GM23248 (cell line): ENCODE data around the gene SP3. TPM values are rescaled to one million over a fixed set of nuclear protein-coding genes. Genes with fewer than 3 reads are reported as not detected.

ENCODE experiments used
- DNase-seq: peaks from one replicate; pipeline ENCODE4 v3.0.0-alpha.2; 2015
- H2AFZ ChIP-seq: fragments of 200-600 bp; sonication (generic); 2 replicates; pipeline ENCODE4 v1.6.1; 2016; ENCODE audit warnings: antibody characterized with exemption
- H3F3A ChIP-seq: fragments of 200-600 bp; sonication (generic); 2 replicates; pipeline ENCODE4 v1.6.1; 2016; ENCODE audit warnings: mild to moderate bottlenecking, antibody characterized with exemption, mixed run types; ENCODE audit not compliant: insufficient read depth
- H3K27ac ChIP-seq: fragments of 200-600 bp; sonication (generic); 2 replicates; pipeline ENCODE4 v1.5.1; 2016; ENCODE audit warnings: mild to moderate bottlenecking
- H3K27me3 ChIP-seq: fragments of 200-600 bp; sonication (generic); replicated peaks from 2 replicates; pipeline ENCODE4 v1.6.1; 2016; ENCODE audit warnings: mild to moderate bottlenecking; ENCODE audit not compliant: insufficient read depth
- H3K36me3 ChIP-seq: fragments of 200-600 bp; sonication (generic); 2 replicates; pipeline ENCODE4 v1.6.1; 2016; ENCODE audit warnings: low read depth, mild to moderate bottlenecking
- H3K4me1 ChIP-seq: fragments of 200-600 bp; sonication (generic); 2 replicates; pipeline ENCODE4 v1.6.1; 2016; ENCODE audit warnings: mild to moderate bottlenecking; ENCODE audit not compliant: insufficient read depth
- H3K4me2 ChIP-seq: fragments of 200-600 bp; sonication (generic); one replicate; pipeline ENCODE4 v1.6.1; 2016; ENCODE audit warnings: mild to moderate bottlenecking; ENCODE audit not compliant: unreplicated experiment
- H3K4me3 ChIP-seq: fragments of 200-600 bp; sonication (generic); 2 replicates; pipeline ENCODE4 v1.5.1; 2016; ENCODE audit warnings: mild to moderate bottlenecking
- H3K79me2 ChIP-seq: fragments of 200-600 bp; sonication (generic); 2 replicates; pipeline ENCODE4 v1.6.1; 2016; ENCODE audit warnings: mild to moderate bottlenecking; ENCODE audit not compliant: insufficient read depth
- H3K9ac ChIP-seq: fragments of 200-600 bp; sonication (generic); 2 replicates; pipeline ENCODE4 v1.6.1; 2016; ENCODE audit warnings: mild to moderate bottlenecking
- H3K9me2 ChIP-seq: fragments of 200-600 bp; sonication (generic); 2 replicates; pipeline ENCODE4 v1.6.1; 2016; ENCODE audit warnings: mixed run types, mild to moderate bottlenecking, moderate library complexity; ENCODE audit not compliant: insufficient read depth
- H3K9me3 ChIP-seq: fragments of 200-600 bp; sonication (generic); one replicate; pipeline ENCODE4 v1.6.1; 2017; ENCODE audit warnings: low read depth
- H4K20me1 ChIP-seq: fragments of 200-600 bp; sonication (generic); 2 replicates; pipeline ENCODE4 v1.6.0; 2016; ENCODE audit not compliant: insufficient read depth
- EZH2 ChIP-seq: fragments of 200-600 bp; sonication (generic); IDR thresholded peaks from 2 replicates; pipeline ENCODE4 v1.6.1; 2018; ENCODE audit warnings: antibody characterized with exemption, mild to moderate bottlenecking; ENCODE audit not compliant: insufficient read depth, poor library complexity, severe bottlenecking
- EZH2phosphoT487 ChIP-seq: fragments of 200-600 bp; sonication (generic); IDR thresholded peaks from 2 replicates; pipeline ENCODE4 v1.6.1; 2018; ENCODE audit warnings: antibody characterized with exemption, moderate library complexity, mild to moderate bottlenecking, low read depth; ENCODE audit not compliant: insufficient read depth
- WGBS, 2 experiments: methylation state at CpG; one replicate each; pipeline ENCODE4 v1.1.6; 2015 to 2017; ENCODE audit warnings: low lambda C conversion rate in 2 of 2, low coverage in 1 of 2; ENCODE audit errors: missing lambda C conversion rate in 2 of 2; 5-methylcytosine and 5-hydroxymethylcytosine counted together
- in situ Hi-C: fragments of 300-500 bp; cut with MboI; formaldehyde crosslinking; loops from 2 replicates; pipeline ENCODE4 v1.15.0; 2020
- polyA plus RNA-seq: library from polyadenylated mRNA; unstranded; fragments of >200 nt; fragmentation: Nextera tagmentation; extraction: Ambion mirVana; gene quantifications from 2 replicates; pipeline ENCODE4 v1.2.1, GENCODE V29; 2016
- total RNA-seq: library from RNA; depleted of rRNA; stranded (reverse); fragments of >200 nt; shearing (Covaris generic); gene quantifications from 2 replicates; pipeline ENCODE4 v1.2.3, GENCODE V29; 2014

The SP3 gene
- total and polyA plus RNA-seq, 2 experiments from 2014 or later = 27.7 to 78.8 TPM

DNA sequence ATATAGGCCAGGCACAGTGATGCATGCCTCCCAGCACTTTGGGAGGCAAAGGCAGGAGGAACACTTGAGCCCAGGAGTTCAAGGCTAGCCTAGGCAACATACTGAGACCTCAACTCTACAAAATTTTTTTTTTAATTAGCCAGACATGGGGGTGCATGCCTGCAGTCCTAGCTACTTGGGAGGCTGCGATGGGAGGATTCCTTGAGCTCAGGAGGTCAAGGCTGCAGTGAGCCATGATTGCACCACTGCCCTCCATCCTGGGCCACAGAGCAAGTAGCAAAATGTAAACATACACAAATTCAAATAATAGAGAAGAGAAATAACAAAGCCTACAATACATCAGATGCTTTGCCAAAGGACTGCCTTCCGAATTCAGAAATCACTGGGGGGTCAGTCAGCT, 7.0 kb upstream of the SP3 start:
- no peak overlapping the region for H3K9ac ChIP-seq
- H3K4me3 ChIP-seq = no peak overlapping the region
- no peaks in the 10 kb centered on the region for H3K36me3 ChIP-seq
- H3K9me3 ChIP-seq = no peaks in the 10 kb centered on the region
- H4K20me1 ChIP-seq = no peaks in the 10 kb centered on the region
- whole genome bisulfite sequencing, 2 experiments = 97% methylated on average over 2 of the region's 2 CpGs
- H3K27me3 ChIP-seq = no peaks in the 10 kb centered on the region
- H3K4me1 ChIP-seq = peaks cover 13% of the 10 kb centered on the region; the same call in 1 of the 2 replicates
- peaks cover 4% of the 10 kb centered on the region; the same call in 1 of the 2 replicates for H3F3A ChIP-seq
- no peak overlapping the region for H3K27ac ChIP-seq
- H3K4me2 ChIP-seq = no peak overlapping the region
- no peaks in the 10 kb centered on the region for H3K9me2 ChIP-seq
- in situ Hi-C loops = no loop called here
- no peak overlapping the region for H2AFZ ChIP-seq
- no peak for TF ChIP-seq EZH2
- no peak for TF ChIP-seq EZH2phosphoT487
- peaks cover 10% of the 10 kb centered on the region for H3K79me2 ChIP-seq
- DNase-seq = no peak

DNA sequence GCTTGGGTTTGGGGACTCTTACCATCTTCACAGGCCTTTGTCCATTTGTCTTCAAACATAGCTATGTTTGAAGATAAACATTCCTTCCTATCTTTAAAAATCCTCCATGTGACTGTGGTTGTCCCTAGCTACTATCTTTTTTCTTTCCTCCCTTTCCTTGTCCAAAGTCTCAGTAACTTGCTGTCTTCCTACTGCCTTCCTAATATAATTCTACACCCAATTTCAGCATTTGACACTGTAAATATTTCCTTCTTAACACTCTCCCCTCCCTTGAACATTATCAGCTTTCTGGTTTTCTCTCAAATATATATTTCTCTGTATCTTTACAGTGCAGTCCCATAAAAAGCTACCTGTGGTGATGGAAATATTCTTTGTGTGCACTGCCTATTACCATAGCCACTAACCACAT, 5.3 kb upstream of the SP3 start:
- Histone ChIP-seq H2AFZ (no peak overlapping the region), H3K27ac (no peak overlapping the region), H3K9me2 (no peaks in the 10 kb centered on the region), H3K4me1 (peaks cover 23% of the 10 kb centered on the region), H3K27me3 (no peaks in the 10 kb centered on the region), H3K9me3 (no peaks in the 10 kb centered on the region), H3K9ac (no peak overlapping the region), H3K79me2 (peaks cover 19% of the 10 kb centered on the region), H3F3A (peaks cover 18% of the 10 kb centered on the region), H4K20me1 (no peaks in the 10 kb centered on the region), H3K36me3 (no peaks in the 10 kb centered on the region), H3K4me3 (no peak overlapping the region), H3K4me2 (no peak overlapping the region)
- in situ Hi-C loops = no loop called here
- TF ChIP-seq EZH2 (no peak), EZH2phosphoT487 (no peak)
- DNase-seq = no peak

DNA sequence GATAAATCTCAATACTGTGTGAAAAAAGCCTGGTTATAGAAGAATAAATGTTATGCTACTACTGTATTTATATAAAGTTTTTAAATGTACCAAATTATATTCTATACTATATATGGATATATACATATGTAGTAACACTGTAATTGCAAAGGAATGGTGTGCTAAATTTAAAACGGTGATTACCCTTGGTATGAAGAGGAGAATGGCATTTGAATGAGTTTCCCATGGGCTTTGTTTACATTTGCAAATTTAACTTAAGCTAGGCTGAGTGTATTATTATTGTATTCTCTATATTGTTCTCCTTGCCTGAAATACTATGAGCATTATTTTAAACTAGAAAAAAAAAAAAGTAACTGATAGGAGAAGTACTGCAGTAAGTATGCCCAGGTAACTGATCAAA, 4.7 kb upstream of the SP3 start:
- H3K27me3 ChIP-seq = no peaks in the 10 kb centered on the region
- H2AFZ ChIP-seq = no peak overlapping the region
- H3K4me2 ChIP-seq = no peak overlapping the region
- H3K9ac ChIP-seq = no peak overlapping the region
- no peaks in the 10 kb centered on the region for H4K20me1 ChIP-seq
- H3K4me1 ChIP-seq = peaks cover 23% of the 10 kb centered on the region
- H3K36me3 ChIP-seq = no peaks in the 10 kb centered on the region
- in situ Hi-C loops = no loop called here
- H3K4me3 ChIP-seq = no peak overlapping the region
- 14 to 19% methylated on average over 1 of the region's 1 CpG for WGBS, 2 experiments
- H3K27ac ChIP-seq = no peak overlapping the region
- peaks cover 15% of the 10 kb centered on the region for H3F3A ChIP-seq
- peaks cover 19% of the 10 kb centered on the region for H3K79me2 ChIP-seq
- peak; percentile 22 for DNase-seq
- no peaks in the 10 kb centered on the region for H3K9me3 ChIP-seq
- H3K9me2 ChIP-seq = no peaks in the 10 kb centered on the region
- TF ChIP-seq EZH2 (no peak), EZH2phosphoT487 (no peak)

DNA sequence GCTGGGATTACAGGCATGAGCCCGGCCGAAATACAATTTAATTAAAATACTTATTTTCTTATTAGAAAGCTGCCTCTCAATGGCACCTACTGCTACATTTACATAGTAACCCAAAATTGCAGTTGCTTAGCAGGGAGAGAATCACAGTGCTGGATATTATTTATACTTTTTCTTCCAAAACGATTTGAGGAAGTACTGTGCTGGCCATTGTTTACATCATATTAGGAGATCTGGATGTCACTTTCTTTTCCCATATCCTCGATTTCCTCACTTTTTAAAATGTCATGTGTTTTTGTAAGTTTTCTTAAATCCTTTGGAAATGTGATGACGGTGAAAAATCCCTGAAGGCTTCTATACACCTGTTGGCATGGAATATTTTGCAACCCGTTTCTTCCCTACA, 3.4 kb upstream of the SP3 start:
- H3K9me2 ChIP-seq = no peaks in the 10 kb centered on the region
- no peaks in the 10 kb centered on the region for H3K27me3 ChIP-seq
- no peaks in the 10 kb centered on the region for H3K36me3 ChIP-seq
- H3K4me3 ChIP-seq = no peak overlapping the region
- no peak overlapping the region for H2AFZ ChIP-seq
- H3K27ac ChIP-seq = no peak overlapping the region
- H3K79me2 ChIP-seq = peaks cover 19% of the 10 kb centered on the region
- peaks cover 15% of the 10 kb centered on the region for H3F3A ChIP-seq
- DNase-seq = no peak
- no peaks in the 10 kb centered on the region for H4K20me1 ChIP-seq
- WGBS, 2 experiments = 84% methylated on average over 6 of the region's 6 CpGs
- in situ Hi-C loops = no loop called here
- TF ChIP-seq EZH2 = no peak
- TF ChIP-seq EZH2phosphoT487 = no peak
- H3K4me2 ChIP-seq = no peak overlapping the region
- no peaks in the 10 kb centered on the region for H3K9me3 ChIP-seq
- H3K9ac ChIP-seq = no peak overlapping the region
- peaks cover 23% of the 10 kb centered on the region for H3K4me1 ChIP-seq
